HG02870 (cell line): ENCODE data around the gene SSTR3.

Source experiments
- ATAC-seq: cut with Tn5 transposase; IDR thresholded peaks from one replicate; pipeline ENCODE4 v1.9.1; 2021; ENCODE audit warnings: mild to moderate bottlenecking, moderate library complexity; ENCODE audit not compliant: unreplicated experiment

Gene SSTR3

DNA sequence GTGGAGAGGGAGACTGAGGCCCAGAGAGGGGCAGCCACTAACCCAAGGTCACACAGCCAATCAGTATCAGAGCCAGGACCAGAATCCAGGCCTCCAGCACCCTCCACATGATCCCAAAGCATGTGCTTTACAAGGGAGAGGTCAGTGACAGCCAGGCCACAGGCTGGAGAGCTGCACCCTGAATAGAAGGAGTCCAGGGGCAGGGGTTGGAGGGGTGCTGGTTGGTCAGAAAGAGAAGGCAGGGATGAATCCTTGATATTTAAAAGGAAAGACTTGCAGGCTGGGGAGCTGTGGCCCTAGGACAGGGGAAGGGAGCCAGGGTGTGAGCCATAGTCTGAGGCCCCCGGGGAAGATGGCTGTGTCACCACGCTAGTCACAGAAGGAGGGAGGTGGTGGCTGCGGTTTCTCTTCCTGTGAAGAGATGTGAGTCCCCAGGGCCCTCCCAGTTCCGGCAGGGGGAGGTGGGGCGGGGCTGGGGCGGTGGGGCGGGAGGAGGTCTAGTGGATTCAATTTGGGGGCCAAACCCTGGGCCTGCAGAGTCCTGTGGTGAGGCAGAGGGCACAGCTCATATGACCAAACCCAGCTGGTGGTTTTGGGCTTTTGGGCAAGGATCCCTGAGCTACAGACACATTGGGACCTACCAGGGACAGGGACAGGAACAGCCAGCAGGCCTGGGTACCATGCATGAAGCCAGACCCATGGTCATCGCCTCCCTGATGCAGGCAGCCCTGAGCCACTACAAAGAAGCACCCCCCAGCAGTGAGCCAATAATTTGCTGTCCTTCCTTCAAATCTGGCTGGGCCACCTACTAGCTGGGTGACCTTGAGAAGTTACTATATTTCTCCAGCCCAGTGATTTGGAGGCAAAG lies 17.8 kb upstream of the SSTR3 start:
- ATAC-seq: peak; percentile 44

DNA sequence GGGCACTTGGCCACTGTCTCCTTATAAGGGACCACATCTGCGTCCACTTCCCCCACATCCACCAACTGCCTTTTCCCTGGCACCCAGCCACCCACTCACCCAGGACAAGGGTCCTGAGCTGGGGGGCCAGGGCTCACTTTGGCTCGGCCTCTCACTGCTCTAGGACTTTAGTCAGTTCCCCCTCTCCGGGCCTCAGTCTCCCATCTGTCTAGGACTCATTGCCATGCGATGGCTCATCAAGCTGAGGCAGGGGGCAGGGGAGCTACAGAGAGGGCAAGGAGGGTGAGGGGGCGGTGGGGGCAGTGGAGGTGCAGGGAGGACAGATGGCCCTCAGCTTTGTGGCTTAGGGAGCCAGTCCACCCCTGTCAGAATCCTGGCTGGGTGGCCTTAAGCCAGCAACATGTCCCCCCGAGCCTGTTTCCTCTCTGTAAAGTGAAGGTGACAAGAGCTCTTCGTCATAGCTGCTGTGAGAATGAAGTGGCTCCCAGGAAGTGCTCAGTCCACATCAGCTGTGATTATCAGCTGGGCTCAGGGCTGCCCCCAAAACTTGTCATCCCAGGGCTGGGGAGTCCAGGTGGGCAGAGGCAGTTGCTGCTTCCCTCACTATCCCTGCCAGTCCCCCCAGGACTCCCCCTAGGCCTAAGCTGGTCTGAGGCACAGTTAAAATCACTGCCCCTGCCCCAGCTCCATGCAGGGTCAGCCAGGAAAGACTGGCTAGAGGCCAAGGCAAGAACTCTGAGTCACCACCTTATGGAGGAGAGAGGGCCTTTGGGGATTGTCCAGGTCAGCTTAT lies 16.9 kb upstream of the SSTR3 start:
- ATAC-seq: no peak

DNA sequence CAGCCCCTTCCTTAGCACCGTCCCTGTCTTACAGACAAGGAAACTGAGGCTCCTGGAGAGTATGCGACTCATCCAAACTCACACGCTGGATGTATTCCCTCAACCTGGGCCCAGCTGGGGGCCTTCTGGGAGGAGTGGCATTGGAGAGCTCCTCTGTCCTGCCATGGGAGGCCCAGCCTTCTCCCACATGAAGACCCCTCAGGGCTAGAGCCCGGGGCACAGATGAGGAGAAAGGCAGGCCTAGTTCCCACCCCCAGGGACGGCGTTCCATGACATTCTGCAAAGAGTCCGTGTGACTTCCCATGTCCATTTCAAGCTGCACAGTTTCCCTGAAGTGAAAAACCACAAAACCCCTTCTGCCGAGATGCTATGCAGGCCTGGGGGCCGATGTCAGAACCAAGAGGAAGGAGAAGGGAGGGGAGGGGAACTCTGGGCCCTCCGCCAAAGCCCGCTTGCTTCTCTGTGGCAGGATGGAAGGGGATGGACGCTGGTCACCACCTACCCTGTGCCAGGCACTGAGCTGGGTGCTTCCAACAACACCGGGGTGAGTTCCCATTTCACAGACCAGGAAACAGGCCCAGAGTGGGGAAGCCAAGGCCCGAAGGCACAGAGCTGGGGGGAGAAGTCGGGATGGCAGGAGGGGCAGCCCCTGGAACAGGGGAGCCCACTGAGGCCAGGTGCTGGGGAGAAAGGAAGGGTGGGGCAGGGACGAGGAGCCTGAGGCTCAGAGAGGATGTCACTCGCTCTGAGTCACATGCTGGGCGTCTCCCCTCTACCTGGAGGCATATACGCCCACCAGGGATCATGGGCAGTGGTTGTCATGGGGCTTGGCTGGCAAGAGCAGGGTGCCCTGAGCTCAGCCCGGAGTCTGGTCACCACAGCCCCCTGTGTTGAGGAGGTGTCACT lies 16.1 kb upstream of the SSTR3 start:
- ATAC-seq: no peak

DNA sequence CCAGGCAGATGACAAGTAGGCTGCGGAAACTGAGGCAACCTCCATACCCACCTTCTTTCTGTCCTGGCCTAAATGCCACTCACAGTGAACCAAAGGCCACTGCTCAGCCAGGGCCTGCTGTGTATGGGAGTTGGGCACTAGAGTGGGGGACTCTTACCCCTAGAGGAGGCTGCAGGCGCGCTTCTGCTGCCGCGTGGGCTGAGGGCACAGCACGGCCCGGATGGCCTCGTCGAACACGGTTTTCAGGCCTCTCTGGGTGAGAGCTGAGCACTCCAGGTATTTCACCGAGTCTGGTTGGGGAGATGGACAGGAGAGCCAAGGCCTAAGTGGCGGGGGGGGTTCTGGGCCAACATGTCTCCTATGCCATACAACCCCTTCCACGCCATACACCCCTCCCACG lies 14.2 kb upstream of the SSTR3 start:
- ATAC-seq: no peak

DNA sequence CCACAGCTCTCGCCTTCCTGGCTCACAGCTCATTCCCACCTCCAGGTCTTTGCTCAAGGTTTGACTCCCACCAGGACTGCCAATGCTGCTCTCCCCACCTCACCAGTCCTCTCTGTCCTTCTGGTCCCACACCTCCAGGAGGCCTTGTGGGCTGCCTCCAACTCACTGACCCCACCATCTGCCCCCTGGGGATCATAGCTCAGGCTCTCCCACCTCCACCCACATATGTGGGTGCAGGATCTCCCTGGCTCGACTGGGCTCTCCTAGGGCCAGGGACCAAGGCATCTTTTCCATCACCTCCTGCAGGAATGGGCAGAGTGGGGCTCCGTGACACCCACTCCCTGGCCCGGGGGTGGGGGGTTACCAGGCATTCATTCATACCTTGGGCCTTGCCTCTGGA lies 13.8 kb upstream of the SSTR3 start:
- no peak for ATAC-seq

DNA sequence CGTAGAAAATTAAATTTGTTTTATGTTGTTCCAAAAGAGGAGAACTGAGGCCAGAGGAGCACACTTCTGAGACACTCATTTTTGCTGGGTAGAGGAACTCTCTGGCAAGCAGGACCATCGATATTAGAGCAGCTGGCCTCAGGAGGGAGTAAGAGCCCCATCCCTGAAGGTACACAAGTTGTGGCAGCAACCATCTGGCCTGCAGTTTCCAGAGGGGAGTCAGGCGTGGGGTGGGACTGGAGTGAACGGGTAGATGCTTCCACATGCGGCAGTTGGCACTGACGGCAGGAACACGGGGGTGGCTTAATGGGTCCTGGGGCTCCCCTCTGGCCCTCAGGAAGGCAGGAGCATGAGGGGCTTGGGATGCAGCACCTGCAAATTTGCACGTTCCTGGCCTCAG lies 13.2 kb upstream of the SSTR3 start:
- no peak for ATAC-seq

DNA sequence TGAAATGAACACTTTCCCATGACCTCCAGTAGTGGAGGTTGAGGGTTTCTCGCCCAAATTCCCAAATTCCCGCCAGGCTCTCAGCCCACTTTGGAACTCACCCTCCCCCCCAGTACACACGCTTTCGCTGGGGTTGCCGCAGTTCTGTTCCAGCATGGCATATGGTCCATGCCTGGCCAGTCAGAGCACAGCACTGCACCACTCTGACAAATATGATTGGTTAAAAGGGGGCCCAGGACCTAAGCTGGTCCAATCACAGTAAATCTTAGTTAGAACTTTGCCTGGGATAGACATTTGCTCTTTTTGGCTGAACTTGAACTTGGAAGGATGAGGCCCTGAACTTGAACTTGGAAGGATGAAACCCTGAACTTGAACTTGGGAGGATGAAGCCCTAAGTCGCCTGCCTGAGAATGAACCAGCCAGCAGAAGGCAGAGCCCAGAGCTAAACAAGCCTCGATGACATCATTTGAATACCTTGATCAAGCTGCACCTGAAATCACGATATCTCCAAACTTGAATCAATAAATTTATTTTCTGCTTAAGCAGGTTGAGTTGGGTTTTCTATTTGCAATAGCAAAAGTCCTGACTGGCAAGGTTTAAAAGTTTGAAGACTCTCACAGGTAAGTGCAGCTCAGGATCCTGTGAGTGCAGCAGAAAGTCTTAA lies 12.6 kb upstream of the SSTR3 start:
- no peak for ATAC-seq

DNA sequence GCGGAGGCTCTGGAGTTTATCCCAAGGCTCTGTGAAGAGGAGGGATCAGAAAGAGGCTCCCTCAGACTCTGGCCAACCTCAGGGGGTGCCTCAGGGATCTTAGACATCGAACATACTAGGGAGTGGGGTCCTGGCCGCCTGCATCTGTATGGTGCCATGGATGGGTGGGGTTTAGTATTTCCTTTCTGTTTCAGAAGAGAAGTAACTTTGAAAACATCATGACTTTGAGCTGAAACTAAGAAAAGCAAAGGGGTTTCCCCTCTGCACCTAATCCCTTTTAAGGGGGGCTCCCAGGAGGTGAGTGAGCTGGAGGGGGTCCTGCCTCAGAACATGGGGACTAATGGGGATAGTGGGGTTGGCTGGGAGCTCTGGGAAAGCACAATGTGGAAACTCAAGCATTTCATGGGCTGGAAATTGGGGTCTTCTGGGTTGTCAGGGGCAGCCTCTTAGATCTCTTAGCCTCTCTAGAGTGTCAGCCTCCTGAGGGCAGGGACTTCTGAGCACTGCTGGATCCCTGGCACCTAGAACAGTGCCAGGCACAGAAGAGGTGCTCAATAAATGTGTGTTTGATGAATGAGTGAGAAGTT lies 11.8 kb upstream of the SSTR3 start:
- no peak for ATAC-seq

DNA sequence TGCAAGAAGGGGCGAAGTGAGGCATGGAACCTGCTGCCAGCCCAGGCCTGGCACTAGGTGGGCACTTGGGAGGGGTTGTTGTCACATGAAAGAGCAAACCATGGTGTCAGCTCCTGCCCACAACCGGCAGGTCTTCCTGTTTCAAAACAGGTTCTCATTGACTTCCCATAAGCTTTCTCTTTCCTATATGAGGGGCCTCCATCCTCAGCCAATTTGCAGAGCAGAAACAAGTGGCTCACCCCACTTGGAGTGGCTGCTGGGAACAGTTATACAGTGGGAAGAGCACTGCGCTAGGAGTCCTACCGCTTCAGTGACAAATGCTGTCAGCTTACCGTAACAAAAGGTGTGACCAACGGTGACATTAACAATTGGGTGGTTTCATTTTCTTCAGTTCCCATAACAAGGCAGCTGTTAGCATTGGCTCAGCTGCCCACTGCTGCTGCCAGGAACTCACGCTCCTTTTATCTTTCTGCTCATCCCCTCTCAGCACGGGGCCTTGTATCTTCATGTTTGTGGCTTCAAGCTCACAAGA lies 10.2 kb upstream of the SSTR3 start:
- ATAC-seq: no peak

DNA sequence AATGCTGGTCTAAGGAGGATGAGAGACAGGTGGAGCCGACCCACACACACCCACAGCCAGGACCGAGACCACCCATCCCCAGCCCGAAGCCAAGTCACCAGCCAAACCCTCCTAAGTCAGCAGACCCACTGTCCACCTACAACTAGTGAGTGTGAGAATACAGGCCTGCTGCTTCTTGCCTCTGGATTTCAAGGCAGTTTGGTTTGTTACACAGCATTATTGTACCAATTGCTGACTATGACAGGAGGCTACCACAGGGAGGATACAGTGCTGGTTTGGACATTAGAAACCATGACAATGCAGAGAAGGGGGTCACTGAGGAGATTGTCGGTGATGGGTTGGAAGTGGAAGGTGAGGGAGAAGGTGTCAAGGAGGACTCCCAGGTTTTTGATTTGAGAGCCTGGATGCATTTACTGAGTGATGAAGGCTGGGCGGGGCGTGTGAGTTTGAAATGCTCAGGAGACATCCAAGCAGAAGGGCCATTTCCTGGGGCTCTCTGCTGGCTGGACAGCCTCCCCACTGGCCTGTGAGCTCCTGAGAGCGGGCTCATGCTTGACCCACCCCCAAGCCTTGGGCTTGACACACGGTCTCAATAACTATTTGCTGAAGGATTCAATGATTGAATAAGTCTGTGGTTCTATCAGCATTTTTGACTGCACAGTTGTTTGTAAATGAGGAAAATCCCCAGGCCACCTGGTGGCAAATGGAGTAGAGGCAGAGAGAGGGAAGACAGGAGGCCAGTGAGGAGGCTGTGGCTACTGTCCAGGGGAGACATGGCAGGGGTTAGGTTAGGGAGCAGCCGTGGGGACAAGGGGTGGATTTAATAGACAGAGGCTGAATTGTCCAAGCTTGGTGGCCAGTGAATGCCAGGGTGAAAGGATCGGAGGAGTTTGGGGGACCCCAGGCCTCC lies 9.4 kb upstream of the SSTR3 start:
- no peak for ATAC-seq

DNA sequence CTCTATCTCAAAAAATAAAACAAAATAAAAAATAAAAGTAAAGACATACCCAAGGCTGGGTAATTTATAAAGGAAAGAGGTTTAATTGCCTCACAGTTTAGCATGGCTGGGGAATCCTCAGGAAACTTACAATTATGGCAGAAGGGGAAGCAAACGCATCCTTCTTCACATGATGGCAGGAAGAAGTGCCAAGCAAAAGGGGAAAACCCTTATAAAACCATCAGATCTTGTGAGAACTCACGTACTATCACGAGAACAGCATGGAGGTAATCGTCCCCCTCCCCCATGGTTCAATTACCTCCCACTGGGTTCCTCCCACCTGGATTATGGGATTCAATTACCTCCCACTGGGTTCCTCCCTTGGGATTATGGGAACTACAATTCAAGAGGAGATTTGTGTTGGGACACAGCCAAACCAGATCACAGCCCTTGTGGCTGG lies 8.3 kb upstream of the SSTR3 start:
- no peak for ATAC-seq

DNA sequence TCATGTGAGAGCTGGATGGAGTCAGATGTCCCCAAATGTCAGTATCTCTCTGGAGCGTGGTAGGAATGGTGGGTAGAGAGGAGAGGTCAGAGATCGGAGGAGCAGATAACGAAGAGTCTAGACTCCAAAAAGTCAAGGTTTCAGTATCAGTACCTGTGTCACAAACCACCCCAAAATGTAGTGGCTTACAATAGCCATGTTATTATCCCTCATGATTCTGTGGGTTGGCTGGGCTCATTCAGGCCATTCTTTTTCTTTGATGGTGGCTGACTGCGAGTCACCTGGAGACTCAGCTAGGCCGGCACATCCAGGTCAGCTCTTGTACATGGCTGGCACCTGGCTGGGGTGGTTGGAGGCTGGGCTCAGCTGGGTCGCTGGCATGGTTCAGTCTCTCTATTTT lies 7.3 kb upstream of the SSTR3 start:
- ATAC-seq: no peak

DNA sequence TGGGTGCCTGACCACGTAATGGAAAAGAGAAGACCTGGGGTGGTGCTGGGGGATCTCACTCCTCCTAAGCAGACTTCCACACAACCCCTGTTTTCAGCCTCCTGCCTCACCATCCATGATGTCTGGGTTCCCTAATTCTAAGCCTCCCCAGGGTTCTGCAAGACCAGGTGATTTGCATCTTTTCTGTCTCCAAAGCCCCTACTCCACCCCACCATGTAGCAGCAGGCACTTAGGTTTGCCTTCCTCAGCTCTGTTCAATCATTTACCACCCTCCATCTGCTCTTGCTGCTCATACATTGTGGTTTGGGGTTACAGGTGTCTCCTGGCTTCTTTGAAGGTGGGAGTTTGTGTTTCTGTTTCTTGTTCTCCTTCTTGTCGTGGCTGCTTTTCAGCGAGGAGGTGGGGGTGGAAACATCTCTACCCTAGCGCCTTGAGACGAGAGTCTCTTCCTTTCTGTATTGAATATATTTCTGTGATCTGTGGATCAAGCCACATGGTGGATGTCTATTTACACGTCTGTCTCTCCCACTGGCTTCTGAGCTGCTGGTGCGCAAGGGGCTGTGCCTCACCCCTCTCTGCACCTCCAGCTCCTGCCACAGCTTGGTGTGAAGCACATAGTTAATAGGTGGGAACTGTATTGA lies 6.6 kb upstream of the SSTR3 start:
- peak; percentile 85 for ATAC-seq

DNA sequence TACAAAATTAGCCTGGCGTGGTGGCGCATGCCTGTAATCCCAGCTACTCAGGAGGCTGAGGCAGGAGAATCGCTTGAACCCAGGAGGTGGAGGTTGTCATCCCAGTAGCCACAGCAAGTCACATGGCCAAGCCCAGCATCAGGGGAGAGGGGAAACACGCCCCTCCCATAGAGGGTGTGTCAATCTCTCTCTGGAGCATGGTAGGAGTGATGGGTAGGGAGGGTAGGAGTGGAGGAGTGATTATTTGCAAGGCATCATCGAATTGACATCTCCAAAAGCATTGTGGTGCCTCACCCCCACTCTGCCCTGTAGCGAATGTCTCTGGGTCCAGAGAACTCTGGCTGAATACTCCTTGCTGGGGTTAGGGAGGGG lies 6.1 kb upstream of the SSTR3 start:
- ATAC-seq: peak; percentile 2

DNA sequence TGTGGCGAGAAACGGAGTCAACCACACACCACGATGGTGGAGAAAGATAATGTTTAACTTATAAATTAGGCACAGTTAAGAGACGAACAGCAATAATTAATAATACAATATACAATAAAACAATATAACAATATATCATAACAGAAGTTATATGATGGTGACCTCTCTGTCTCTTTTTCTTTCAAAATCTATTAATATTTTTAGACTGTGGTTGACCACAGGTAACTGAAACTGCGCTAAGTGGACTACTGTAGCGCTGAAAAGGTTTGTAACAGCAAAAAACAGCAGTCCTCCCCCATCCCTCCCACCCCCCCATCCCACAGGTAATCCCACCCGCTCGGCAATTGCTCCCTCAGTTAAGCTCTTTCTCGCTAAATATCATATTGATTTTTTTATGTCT lies 3.6 kb upstream of the SSTR3 start:
- ATAC-seq: no peak

DNA sequence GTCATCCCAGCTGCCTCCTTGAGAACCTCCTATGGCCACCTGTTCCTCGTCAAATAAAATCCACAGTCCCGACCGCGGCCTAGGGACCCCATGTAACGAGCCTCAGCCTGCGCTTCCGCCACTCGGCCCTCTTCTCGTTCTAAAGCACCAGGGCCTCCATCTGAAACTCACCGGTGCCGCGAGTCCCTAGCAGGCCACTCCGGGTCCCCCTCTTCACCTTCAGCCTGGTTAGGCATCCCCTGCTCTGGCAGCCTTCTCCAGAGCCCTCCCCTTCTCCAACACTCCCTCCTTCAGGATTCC lies 2.4 kb upstream of the SSTR3 start:
- ATAC-seq: no peak

DNA sequence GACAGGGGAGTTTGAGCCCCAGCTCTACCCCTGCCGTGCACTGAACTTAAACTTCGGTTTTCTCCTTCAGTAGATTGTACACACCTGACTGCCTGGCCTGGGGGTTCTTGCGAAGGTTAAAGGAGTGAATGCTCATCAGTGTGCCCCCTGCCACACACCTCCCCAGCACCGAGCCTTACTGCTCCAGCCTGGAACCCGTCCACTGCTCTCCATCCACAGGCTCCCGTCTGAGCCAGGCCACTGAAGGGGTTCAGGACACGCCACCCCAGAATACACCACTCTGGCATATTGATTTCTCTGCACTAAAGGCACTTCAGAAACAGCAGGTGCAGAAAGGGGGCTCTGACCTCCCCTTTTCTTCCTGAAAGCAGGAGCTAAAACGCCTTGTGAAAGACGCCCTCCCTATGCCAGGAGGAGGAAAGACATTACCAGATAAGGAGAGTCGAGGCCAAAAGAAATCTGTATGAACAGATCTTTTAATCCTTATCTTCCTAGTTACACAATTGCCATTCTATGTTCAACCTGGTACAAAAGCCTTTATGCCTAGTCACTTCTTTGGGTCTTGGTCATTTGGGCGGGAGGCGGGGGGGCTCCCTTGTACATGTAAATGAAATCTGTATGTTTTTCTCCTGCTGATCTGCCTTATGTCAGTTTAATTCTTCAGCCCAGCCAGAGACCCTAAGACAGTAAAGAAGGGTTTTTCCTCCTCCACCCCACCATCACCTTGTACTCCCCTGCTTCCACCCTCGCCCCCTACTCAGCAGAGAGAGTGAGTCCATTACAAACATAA lies 1.9 kb upstream of the SSTR3 start:
- ATAC-seq: no peak
